Stimulated activated CD4-positive, alpha-beta T cell treated with anti-CD3 and anti-CD28 coated beads, Interleukin-2, amount 100 ng/mL, for 48 hours (primary cell): Measurements from ENCODE around the gene MAP3K8.
"Not testable (repeated sequence)": the region's sequence is repeated elsewhere in the genome, so short reads cannot be mapped to it uniquely, and the experiment has no call there.

Experiments used
- DNase-seq, 2 donors: peaks; one replicate each; pipeline ENCODE4 v3.0.0-alpha.2; 2020

Gene MAP3K8

DNA sequence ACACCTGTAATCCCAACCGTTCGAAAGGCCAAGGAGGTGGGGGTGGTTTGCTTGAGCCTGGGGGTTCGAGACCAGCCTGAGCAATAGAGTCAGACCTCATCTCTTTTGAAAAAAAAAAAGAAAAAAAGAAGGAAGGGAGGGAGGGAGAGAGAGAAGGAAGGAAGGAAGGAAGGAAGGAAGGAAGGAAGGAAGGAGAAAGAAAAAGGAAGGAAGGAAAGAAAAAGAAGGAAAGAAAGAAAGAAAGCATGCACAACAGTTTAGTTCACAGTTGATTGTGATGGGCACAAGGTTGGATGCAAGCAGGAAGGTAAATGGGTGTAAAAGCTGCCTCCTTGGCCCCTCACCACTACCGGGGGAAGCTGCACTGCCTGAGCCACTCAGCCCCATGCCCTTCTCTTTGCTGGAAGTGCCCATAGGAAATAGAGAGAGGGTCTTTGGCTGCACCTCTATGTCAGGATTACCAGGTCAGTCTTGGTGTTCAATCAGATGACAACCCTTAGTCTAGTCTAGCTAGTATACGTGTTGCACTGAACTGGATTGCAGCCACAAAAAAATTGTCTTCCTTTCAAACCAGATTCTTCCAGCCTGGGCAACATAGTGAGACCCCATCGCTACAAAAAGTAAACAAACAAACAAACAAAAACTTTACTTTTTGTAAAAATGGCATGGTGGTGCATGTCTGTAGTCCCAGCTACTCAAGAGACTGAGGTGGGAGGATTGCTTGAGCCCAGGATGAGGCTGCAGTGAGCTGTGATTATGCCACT, 20.0 kb downstream of the MAP3K8 start:
- no peak for DNase-seq

DNA sequence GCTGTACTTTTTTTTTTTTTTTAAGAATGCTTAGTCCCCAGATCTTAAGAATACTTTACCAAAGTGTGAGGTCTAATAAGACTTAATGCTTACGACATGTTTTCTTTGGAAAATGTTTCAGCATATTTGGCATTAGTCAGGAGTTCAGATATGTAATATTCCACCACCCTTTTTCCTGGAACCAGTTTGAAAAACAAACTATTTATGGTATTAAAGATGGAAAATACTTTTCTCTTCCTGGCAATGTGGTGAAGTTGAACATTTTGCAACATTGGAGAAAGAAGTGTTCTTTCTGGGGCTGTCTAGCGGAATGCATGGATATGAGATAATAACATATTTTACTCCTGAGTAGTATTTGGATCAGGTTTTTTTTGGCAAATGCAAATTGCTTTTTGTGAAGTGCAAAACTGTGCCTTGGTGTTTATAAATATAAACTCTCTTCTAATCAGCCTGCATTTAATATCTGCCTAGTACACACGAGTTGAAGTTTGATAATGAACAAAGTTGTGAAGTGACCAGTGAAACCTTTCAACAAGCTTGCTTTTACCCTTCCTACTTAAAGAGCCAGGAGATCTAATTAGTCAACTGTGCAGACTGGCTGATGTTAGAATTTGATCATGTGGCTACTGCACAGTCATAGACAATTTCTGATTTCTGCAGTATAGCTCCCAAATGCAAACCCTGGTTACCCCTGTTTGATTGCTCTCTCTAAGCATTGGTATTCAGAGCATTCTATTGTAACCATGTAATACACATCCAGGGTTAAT, 20.9 kb downstream of the MAP3K8 start:
- DNase-seq = no peak

DNA sequence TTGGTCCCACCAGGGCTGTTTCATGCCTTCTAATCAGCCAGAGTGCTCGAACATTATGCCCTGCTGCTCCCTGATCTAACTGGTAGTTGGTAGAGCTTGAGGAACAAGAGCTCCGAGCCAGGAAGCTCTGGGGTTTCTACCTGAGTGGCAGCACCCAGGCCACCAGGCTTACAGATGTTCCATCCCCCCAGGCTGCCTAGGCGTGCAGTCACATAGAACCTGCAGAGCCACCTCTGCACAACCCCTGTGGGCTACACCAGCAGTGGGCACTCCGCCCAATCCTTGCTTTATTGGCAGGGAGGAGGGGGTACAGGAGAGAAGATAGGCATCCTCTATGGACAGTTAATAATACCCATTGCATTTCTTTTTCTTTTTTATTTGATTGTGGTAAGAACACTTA, 21.8 kb downstream of the MAP3K8 start:
- no peak for DNase-seq

DNA sequence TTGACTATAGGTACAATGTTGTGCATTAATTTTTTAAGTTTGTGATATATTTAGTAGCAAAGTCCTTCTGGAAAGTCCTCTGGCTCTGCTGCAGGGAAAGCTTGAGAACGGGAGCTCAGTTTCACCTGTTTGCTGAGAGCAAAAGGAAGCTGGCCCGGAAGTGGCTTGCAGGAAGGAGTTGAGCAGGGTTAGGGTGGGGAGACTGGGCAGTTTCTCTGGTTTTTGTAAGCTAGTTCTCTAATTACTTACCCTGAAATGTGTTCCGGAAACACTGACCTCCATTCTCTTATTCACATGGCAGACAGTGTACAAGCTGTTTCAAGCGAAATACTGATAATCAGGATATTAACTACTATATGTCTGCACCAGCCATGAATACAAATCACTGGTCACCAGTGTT, 22.3 kb downstream of the MAP3K8 start:
- DNase-seq = no peak

DNA sequence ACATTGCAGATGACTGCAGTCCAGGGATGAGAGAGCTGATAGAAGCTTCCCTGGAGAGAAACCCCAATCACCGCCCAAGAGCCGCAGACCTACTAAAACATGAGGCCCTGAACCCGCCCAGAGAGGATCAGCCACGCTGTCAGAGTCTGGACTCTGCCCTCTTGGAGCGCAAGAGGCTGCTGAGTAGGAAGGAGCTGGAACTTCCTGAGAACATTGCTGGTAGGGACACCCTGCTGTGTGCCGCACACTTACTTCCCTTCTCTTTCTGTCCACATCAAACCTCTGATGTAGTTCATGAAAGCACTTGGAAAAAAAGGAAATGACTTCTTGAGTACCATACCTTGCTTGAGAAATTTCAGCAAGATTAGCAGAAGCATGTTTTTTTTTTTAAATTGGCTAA, 25.3 kb downstream of the MAP3K8 start:
- DNase-seq = no peak

DNA sequence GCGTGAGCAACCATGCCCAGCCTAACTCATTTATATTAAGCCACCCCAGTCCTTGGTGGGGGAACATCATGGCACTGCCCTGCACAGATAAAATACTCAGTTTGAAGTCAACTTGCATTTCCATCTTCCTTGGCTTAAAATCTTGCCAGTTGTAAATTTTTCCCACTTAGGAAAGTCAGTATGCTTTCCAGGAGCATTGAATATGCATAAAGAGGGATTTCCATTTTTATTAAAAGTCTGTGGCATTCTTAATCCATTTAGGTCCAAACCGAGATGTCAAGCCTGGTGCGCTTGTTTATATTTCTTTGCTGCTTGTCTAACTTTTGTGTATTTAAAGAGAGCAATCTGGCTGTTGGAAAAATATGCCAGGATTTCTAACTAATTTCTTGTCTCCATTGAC, 26.1 kb downstream of the MAP3K8 start:
- DNase-seq = no peak

DNA sequence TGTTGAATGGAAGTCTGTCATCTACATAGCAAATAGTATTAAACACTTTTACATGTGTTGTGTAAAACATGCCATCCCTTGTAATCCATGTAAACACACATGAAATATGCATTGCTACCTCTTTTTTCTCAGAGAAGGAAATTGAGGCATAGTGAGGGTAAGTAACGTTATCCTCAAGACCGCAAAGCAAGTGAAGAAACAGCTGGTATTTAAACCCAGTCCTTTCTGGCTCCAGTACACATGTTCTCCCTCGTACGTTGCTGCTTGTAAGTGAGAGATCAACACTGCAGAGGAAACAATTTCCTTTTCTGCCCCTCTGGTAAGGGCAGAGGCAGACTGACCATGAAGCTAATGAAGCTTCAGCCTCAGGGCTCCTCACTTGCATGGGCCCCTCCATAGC, 28.5 kb downstream of the MAP3K8 start:
- DNase-seq = no peak

DNA sequence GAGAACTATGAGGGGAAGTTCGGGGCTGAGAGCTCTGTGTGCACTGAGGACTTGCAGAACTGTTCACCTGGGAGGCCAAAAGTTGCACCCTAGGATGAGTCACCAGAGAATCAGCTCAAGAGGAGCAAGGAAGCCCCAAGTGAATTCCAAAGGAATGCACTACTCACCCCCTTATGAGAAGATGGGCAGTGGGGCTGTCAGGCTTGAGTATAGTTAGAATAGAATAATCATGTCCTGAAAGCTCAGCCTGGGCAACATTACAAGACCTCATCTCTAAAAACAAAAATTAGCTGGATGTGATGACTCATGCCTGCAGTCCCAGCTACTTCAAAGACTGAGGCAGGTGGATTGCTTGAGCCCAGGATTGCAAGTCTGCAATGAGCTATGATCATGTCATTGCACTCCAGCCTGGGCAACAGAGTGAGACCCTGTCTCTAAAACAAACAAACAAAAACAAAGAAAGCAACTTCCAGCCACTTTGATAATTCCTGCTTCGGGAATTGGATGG, 30.0 kb downstream of the MAP3K8 start:
- DNase-seq = no peak

DNA sequence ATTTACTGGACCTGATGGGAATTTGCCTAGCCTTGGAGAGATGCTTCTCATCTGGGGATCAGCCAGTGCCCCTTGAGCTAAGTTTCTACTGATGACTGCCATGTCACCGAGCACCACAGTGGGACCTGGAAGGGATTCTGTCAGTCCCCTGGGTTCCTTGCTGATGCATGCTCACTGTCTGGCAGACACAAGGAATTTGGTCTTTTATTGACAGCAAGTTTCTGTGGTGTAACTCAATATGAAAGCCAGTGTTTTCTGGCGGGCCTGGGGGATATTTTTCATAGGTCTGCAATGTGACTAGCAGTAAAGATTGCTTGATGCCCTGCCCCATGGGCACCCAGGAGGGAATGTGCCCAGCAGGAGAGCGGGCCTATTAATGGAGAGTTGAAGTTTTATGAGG, 30.7 kb downstream of the MAP3K8 start:
- no peak for DNase-seq

DNA sequence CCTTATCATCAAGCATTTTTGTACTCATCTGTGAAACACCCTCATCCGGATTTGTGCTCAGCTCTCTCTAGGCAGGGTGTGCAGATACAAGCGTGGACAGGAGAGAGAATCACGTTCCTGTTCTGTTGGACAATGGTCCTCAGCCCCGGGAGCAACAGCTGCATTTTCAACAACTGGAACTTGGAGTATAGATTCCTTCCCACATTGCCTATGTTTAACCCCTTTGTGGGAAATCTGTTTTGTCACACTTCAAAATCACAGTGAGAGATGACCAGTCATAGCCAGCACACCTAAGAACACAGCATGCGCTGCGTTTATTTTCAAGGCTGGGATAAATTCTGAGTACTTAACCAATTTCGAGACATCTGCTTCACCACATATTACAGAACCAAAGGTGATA, 32.5 kb downstream of the MAP3K8 start:
- DNase-seq = no peak

DNA sequence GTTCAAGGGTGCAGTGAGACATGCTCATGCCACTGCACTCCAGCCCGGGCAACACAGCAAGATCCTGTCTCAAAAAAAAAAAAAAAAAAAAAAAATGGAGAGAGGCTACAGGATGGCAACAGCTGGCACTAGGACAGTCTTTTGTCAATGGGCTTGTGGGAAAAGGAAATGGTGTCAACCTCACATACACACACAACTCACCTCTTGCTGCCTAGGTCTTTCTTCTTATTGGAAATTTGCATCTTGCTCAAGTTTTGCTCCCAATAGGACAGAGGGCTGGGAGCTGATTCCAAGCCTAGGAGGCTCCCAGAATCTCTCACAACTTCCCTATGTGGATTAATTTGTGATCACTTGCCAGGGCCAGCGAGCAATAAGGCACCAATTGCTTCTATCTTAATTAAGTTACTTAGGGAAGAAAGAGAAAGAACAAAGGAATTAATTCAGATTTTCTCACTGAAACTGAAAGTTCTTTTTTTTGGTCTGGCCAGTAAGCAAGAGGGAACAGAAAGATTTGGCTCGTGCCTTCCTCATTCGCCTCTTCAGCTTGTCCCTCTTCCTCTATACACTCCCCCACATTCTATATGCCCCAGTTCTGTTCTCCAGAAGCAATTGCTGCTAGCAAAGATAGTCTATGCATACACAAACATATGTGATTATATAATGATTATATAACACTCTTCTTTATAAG, 33.8 kb downstream of the MAP3K8 start:
- no peak for DNase-seq

DNA sequence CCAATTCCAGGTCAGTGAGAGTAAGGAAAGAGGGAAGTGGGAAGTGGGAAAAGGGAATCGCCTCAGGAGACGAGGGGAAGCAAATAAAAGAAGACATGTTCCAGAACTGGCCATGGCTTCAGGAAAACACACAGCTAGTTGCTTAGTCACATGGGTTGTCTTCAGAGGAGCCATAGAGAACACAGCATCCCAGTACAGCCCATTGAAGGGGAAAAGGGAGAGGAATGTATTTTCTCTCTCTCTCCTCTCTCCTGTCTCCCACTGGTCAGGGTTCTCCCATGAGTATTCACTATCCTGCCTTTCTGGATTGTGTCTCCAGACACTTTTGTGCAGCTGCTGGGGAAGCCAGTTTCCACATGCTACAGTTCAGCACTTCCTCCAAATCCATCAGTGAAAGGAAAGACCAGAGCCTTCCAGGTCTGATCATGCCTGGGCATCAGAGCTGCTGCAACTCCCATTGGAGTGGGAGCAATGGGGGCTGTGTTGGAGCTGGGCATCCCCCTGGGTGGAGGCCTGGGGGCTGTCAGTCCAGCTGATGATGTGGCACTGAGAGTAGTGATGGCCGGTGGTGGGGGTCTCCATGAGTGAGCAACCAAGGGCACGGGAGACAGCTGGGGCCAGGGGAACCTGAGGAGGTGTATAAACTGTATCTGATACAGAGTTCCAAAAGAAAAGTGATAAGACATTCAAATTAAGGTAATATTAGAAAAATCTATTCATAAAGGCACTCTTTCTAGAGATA, 38.6 kb downstream of the MAP3K8 start:
- no peak for DNase-seq

DNA sequence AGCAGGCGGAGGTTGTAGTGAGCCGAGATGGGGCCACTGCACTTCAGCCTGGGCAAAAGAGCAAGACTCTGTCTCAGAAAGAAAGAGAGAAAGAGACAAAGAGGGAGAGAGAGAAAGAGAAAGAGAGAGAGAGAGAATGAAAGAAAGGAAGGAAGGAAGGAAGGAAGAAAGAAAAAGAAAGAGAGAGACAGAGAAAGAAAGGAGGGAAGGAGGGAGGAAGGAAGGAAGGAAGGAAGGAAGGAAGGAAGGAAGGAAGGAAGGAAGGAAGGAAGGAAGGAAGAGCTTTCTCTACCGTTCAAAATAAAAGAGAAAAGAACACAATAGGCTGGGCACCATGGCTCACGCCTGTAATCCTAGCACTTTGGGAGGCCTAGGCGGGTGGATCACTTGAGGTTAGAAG, 41.5 kb downstream of the MAP3K8 start:
- not testable (repeated sequence) for DNase-seq

DNA sequence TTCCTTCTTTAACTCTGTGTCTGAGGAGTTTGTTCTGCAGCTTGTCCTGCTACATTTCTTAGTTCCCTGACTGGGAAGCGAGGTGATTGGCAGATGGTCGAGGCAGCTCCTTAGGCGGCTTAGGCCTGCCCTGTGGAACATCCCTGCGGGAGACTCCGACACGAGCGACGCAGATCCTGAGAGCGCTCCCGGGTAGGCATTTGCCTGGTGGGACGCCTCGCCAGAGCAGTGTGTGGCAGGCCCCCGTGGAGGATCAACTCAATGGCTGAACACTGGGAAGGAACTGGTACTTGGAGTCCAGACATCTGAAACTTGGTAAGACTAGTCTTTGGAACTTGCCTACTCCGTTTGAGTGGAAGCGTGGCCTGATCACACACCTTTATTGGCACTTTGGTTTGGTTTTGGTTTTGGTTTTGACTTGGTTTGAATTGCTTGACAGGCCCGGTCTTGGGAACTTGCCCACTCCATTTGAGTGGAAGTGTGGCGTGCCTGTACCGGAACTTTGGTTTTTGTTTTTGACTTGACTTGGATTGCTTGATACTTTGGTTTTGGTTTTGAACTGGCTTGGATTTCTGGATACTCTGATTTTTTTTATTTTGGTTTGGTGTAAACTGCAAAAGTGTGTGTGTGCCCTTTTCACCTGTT, 42.6 kb downstream of the MAP3K8 start:
- DNase-seq = no peak

DNA sequence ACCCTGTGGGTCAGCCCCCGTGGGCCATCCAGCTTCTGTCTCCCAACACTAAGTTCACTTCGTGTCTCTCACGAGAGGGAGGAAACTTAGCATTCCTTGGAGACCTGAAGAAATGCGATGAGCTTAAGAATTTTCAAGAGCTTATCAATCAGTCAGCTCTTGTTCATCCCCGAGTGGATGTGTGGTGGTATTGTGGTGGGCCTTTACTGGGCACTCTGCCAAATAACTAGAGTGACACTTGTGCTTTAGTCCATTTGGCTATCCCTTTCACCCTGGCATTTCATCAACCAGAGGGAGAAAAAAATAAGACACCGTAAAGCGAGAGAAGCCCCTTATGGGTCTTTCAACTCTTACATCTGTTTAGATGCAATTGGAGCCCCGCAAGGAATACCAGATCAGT, 45.5 kb downstream of the MAP3K8 start:
- DNase-seq = not testable (repeated sequence)

DNA sequence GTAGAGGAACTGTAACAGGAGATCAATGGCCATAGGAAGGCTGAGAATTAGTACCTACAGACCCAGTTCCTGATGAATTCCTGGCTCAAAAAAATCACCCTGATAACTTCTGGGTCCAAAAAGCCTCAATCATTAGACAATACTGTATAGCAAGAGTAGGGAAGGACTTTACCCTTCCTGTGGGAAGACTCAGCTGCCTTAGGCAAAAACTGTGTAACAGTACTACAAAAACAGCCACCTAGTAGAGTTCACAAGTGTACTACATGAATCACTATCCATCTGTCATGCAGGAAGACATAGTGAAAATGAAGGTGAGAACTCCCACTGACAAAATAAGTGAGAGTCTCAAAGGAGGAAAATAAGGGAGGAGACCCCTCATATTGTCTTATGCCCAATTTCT, 47.6 kb downstream of the MAP3K8 start:
- DNase-seq = no peak

DNA sequence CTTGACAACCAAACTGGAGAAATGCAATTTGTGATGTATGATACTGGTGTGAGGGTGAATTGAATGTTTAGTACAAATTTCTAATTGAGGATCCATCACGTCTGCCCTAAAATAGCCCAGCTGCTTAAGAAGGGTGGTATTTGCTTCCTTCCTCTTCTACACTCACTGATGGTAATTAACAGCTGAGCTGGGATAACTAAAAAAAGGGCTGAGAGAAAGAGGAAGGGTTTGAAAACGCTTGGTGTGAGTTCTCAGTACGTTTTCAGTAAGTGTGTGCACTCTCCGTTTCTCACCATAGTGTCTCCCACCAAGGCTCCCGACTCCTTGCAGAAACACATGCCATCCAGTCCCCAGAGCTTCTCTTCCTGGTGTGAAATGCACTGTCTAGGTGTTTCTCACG, 54.3 kb downstream of the MAP3K8 start:
- no peak for DNase-seq

DNA sequence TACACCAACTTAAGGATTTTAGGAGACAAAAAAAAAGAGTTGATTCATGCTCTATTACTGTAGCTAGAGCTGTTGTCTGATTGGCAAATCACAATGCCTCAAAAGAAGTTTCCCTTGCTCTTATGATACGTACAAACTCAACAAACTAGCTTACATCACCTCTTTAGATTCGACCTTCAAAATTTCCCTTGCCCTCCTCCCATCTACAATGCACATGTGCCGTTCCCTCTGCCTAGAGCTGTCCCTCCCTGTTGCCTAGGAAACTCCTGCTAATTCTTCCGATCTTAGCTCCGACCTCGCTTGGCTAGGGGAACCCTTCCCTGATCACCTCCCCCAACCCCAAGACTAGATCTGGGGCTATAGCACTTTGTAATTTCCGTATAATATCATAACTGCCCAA, 55.4 kb downstream of the MAP3K8 start:
- no peak for DNase-seq

DNA sequence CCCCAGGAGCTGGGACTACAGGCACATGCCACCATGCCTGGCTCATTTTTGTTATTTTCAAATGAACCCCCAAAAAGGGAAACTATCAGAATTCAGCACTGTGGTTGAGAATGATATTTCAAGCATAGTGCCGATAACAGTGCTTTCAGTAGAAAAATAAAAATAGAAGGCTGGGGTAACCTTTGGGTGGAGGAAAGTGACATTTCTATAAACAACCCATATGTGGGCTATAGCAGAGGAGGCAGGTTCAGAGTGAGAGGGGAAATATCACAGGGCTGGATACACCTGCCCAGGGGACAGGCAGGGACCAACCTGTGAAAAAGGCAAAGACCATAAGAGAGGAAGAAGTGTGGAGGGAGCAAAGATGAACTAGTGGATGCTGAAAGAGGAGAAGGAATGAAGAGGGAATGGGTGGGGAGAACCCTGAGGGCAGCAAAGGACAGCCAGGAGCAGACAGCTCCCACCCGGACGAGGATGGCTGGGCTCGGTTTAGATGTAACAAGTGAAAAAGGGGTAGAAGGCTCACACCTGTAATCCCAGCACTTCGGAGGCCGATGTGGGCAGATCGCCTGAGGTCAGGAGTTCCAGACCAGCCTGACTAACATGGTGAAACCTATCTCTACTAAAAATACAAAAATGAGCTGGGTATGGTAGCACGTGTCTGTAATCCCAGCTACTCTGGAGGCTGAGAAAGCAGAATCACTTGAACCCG, 56.5 kb downstream of the MAP3K8 start:
- no peak for DNase-seq

DNA sequence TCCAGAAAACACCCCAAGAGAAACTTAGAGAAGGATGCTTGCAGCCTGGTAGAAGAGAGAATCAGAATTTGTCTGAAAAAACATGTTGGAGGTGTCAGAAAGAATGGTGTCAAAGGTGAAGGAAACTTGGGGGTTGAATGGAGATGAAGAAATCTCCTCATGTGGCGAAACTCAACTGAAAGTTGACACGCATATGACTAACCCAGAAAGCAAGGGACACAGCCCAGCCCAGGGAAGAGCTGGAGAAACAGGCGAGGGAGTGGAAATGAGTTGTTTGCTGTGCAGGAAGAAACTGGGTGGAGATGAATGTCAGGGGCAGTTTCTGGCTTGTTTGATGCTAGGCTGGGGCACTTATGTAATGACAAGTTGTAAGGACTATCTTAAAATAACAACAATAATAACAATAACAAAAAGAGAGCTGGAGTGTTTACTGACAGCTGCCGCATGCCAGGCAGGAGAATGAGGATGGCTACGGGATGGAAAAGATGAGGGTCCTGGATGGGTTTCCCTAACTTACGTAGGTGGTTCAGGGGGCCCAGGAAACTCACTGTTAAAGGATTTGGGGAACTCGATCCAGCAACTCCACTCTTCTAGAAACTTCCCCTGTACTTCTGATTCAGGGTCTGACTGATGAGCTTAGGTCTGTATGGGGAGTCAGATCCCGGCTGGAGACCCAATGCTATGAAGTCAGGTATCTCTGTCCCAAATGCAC, 57.4 kb downstream of the MAP3K8 start:
- DNase-seq = no peak

DNA sequence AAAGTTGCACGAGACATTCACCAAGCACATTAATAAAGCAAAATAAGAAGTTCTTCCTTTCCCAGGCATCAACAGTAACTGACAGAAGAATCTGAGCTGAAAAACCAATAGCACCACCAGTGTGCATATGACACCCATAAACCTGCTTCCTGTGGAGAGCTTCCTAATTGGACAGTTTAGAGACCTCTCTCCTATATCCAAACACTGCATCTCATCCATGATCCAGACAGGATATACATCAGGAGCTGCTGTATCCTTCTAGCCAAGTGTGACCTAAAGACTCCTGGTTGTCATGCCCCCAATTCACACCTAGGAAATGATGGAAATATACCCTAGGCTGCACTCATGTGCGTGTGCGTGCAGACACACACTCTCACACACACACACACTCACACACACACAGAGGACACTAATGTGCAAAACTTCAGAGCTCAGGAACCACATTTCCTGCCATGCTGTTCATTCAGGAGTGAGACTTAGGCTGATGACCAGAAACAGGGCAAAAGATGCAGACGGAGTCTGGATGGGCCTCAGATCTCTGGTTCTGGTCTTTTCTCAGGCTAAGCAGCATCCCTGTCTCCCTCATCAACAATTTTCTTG, 58.0 kb downstream of the MAP3K8 start:
- no peak for DNase-seq
